H1 (cell line): ENCODE measurements around the gene RAB3GAP2.

ENCODE experiments used
- CEBPB ChIP-seq: IDR thresholded peaks from 2 replicates; pipeline ENCODE4 v1.6.1; 2012; ENCODE audit warnings: low read depth, low read length
- CTCF ChIP-seq, 3 experiments: IDR thresholded peaks; 1 replicate in 2 of 3; 2 replicates in 1 of 3; pipeline versions ENCODE4 v1.5.1 to v1.6.1; 2011; ENCODE audit warnings: low read length in 3 of 3, mild to moderate bottlenecking in 3 of 3, inconsistent platforms in 2 of 3, low read depth in 1 of 3, moderate library complexity in 1 of 3; ENCODE audit not compliant: insufficient read depth in 1 of 3; ENCODE audit errors: control extremely low read depth in 1 of 3
- EP300 ChIP-seq, 2 experiments: IDR thresholded peaks; 1 replicate in 1 of 2; 2 replicates in 1 of 2; pipeline ENCODE4 v1.6.1; 2011 to 2012; ENCODE audit warnings: low read depth in 2 of 2, low read length in 2 of 2, mild to moderate bottlenecking in 2 of 2, borderline replicate concordance in 1 of 2, inconsistent platforms in 1 of 2, moderate library complexity in 1 of 2
- EZH2 ChIP-seq: fragments of 200-600 bp; sonication (generic); IDR thresholded peaks from 2 replicates; pipeline ENCODE4 v1.7.1; 2012; ENCODE audit warnings: low read depth, mild to moderate bottlenecking, moderate library complexity, low read length, inconsistent platforms; ENCODE audit not compliant: severe bottlenecking
- POLR2A ChIP-seq, 2 experiments: IDR thresholded peaks; 1 replicate in 1 of 2; 2 replicates in 1 of 2; pipeline ENCODE4 v1.6.1; 2011; ENCODE audit warnings: low read depth in 2 of 2, low read length in 2 of 2, mild to moderate bottlenecking in 2 of 2; ENCODE audit errors: control extremely low read depth in 1 of 2
- RAD21 ChIP-seq, 2 experiments: IDR thresholded peaks in 1 of 2; conservative IDR thresholded peaks in 1 of 2; 2 replicates each; pipeline ENCODE4 v1.6.1; 2011; ENCODE audit warnings: low read depth in 2 of 2, low read length in 2 of 2, improper control_type of control experiment in 1 of 2, inconsistent platforms in 1 of 2, mild to moderate bottlenecking in 1 of 2, moderate library complexity in 1 of 2
- SP1 ChIP-seq: IDR thresholded peaks from 2 replicates; pipeline ENCODE4 v1.6.1; 2011; ENCODE audit warnings: low read depth, low read length
- TBP ChIP-seq: IDR thresholded peaks from 2 replicates; pipeline ENCODE4 v1.6.1; 2011; ENCODE audit warnings: low read depth, low read length, improper control_type of control experiment
- ZNF274 ChIP-seq: IDR thresholded peaks from 2 replicates; pipeline ENCODE4 v1.7.0; 2012; ENCODE audit warnings: low read length, borderline replicate concordance; ENCODE audit errors: extremely low read depth

- no peak for TF ChIP-seq SP1
- TF ChIP-seq CTCF (IDR thresholded peaks at IDR 0.05; ENCODE audit: control extremely low read depth in 1 of 3, insufficient read depth in 1 of 3, low read depth in 1 of 3, low read length in 3 of 3) = no peak
- TF ChIP-seq TBP = no peak
- TF ChIP-seq EZH2 = no peak
- no peak for TF ChIP-seq POLR2A (IDR thresholded peaks at IDR 0.05; ENCODE audit: control extremely low read depth in 1 of 2, low read depth in 2 of 2, low read length in 2 of 2)
- no peak for TF ChIP-seq CEBPB
- TF ChIP-seq ZNF274 = no peak
- TF ChIP-seq EP300 (IDR thresholded peaks at IDR 0.05; ENCODE audit: borderline replicate concordance in 1 of 2, low read depth in 2 of 2, low read length in 2 of 2) = no peak
- no peak for TF ChIP-seq RAD21 (IDR thresholded peaks at IDR 0.05 in 1 of 2, conservative IDR thresholded peaks at IDR 0.05 in 1 of 2; ENCODE audit: low read depth in 2 of 2, low read length in 2 of 2)
Measured at GRCh38 chr1:220156620-220157146, 115.6 kb downstream of the RAB3GAP2 start.
